Retinal pigment epithelial cell (primary cell): ENCODE results near the gene KLHL4.
"Not testable (repeated sequence)": the region's sequence is repeated elsewhere in the genome, so short reads cannot be mapped to it uniquely, and the experiment has no call there.

ENCODE experiments used
- DNase-seq: peaks from one replicate; pipeline ENCODE4 v3.0.0-alpha.2; 2010; ENCODE audit warnings: low read depth
- H3K4me3 ChIP-seq: 2 replicates; pipeline ENCODE4 v1.5.1; 2011; ENCODE audit warnings: mild to moderate bottlenecking, low read length, control low read depth, moderate library complexity
- TF ChIP-seq, protein P1 (sequence below): conservative IDR thresholded peaks from 2 replicates; pipeline ENCODE4 v1.5.1; 2011; ENCODE audit warnings: low read depth, low read length, control low read depth, inconsistent platforms

The KLHL4 gene, protein sequence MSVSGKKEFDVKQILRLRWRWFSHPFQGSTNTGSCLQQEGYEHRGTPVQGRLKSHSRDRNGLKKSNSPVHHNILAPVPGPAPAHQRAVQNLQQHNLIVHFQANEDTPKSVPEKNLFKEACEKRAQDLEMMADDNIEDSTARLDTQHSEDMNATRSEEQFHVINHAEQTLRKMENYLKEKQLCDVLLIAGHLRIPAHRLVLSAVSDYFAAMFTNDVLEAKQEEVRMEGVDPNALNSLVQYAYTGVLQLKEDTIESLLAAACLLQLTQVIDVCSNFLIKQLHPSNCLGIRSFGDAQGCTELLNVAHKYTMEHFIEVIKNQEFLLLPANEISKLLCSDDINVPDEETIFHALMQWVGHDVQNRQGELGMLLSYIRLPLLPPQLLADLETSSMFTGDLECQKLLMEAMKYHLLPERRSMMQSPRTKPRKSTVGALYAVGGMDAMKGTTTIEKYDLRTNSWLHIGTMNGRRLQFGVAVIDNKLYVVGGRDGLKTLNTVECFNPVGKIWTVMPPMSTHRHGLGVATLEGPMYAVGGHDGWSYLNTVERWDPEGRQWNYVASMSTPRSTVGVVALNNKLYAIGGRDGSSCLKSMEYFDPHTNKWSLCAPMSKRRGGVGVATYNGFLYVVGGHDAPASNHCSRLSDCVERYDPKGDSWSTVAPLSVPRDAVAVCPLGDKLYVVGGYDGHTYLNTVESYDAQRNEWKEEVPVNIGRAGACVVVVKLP

DNA sequence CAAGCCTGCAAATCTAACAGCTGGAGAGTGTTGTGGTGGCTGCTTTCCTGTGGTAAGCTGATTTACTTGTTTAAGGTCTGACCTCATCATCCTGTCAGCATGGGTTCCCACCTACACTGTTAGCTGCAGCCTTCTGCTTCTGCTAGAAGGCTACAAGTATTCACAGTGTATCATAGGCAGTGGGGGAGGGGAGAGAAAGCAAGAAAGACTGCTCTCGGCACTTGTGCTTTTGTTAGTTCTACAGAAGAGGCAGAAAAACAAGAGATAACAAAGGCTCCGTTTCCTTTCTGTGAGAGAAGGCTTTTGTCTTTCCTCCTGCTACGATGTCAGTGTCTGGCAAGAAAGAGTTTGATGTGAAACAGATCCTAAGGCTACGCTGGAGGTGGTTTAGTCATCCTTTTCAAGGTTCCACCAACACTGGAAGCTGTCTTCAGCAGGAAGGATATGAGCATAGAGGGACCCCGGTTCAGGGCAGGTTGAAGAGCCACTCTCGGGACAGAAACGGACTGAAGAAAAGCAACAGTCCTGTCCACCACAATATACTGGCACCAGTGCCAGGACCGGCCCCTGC, at the start of gene KLHL4:
Gene KLHL4, plus strand, starts transcription at position 232 of the 571 bp plus-strand sequence. Its CDS starts 92 bp downstream, at position 324.
- DNase-seq, result no peak
- TF ChIP-seq, protein P1, sequence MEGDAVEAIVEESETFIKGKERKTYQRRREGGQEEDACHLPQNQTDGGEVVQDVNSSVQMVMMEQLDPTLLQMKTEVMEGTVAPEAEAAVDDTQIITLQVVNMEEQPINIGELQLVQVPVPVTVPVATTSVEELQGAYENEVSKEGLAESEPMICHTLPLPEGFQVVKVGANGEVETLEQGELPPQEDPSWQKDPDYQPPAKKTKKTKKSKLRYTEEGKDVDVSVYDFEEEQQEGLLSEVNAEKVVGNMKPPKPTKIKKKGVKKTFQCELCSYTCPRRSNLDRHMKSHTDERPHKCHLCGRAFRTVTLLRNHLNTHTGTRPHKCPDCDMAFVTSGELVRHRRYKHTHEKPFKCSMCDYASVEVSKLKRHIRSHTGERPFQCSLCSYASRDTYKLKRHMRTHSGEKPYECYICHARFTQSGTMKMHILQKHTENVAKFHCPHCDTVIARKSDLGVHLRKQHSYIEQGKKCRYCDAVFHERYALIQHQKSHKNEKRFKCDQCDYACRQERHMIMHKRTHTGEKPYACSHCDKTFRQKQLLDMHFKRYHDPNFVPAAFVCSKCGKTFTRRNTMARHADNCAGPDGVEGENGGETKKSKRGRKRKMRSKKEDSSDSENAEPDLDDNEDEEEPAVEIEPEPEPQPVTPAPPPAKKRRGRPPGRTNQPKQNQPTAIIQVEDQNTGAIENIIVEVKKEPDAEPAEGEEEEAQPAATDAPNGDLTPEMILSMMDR, result no peak
- H3K4me3 ChIP-seq, result peak within 1 kb of the TSS; percentile 55

DNA sequence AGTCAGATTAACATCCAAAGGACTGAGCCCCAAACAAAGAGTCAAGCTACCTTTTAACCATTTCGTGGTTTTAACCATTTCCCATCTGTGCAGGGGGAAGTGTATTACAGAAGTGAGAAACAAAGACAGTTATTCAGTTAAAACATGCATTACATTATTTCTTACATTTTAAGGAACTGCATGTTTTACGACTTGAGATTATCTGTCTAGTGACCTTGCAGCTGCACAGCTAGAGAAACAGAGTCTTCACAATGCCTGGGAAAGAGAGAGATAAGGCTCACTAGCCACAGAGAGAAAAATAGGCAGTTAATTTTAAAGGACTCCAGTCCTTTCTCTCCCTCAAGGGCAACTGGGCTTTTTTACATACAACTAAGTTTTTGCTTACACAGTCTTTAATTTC, 48.7 kb upstream of the KLHL4 start:
- TF ChIP-seq, protein P1, result no peak
- no peak for DNase-seq

DNA sequence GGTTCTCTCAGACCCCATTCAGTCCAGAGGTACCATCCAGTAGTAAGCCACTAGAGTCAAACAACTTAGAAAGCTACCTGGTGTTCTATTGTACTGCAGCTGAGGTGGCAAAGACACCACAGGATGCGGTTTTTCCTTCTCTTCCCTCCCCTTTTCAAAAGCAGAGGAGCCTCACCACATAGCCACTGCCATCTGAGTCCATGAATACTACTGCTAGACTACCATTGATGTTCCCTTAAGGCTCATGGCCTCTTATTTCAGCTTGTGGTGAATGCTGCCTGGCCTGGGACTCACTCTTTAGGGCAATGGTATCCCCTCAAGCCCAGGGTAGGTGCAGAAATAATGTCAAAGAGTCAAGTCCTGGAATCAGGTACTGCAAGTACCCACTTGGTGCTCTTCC, 41.8 kb upstream of the KLHL4 start:
- TF ChIP-seq, protein P1, result no peak
- no peak for DNase-seq
- H3K4me3 ChIP-seq, result no peak overlapping the region

More for the DNA sequence above, 48.7 kb upstream of the KLHL4 start:
- no peak overlapping the region for H3K4me3 ChIP-seq

DNA sequence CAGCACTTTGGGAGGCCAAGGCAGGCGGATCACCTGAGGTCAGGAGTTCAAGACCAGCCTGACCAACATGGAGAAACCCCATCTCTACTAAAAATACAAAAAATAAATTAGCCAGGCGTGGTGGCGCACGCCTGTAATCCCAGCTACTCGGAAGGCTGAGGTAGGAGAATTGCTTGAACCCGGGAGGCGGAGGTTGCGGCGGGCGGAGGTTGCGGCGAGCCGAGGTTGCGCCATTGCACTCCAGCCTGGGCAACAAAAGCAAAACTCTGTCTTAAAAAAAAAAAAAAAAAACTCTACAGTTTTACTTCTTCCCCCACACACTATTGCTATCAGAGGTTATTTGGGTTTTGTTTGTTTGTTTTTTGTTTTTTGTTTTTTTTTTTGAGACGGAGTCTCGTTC, 38.9 kb upstream of the KLHL4 start:
- DNase-seq, H3K4me3 ChIP-seq: not testable (repeated sequence)

DNA sequence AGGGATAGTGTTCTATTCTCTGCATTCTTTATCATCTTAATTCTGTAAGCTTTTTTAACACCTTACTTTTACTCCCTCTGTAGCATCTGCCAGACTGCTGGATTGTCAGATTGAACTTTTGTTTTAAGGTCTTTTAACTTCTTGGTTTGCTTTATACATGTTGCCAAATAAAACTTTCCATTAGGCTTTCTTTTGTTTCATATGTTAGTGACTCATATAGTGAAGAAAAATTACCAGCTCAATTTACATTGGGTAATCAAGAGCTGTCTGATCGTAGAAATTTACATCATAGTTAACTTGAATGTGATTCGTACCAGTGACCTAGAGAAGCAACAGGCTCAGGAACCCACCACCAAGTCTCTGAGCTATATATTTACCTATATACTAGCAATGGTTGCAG, 28.5 kb upstream of the KLHL4 start:
- TF ChIP-seq, protein P1, result no peak
- no peak overlapping the region for H3K4me3 ChIP-seq
- no peak for DNase-seq

DNA sequence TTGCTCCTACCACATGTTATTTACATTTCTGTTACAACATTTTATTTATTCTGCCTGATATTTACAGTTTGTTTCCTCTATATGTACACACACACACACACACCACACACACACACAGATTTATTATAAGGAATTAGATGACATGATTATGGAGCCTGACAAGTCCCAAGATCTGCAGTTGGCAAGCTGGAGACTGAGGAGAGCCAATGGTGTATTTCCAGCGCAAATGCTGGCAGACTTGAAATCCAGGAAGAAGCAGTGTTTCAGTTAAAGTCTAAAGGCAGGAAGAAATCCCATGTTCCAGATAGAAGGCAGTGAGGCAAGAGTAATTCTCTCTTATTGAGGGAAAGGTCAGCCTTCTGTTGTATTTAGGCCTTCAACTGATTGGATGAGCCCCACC, 1.8 kb upstream of the KLHL4 start:
- no peak overlapping the region for H3K4me3 ChIP-seq
- TF ChIP-seq, protein P1, result no peak
- no peak for DNase-seq

DNA sequence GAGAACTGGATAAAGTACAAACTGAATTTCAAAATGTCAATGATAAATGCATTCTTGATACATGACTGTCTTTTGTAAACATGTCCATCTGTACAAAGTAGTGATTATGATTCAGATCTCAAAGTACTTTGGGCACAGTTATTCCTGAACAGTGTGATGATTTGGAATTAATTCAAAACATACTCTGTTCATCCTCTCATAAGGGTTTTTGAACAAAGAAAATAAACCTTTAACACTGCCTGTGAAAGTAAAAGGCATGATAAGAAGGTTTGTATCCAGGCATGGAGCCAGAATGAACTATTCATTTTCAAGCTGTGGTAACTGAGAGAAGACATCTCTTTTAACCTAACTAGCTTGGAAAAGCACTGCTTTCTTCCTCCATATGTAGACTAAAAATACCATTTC, 883 bp upstream of the KLHL4 start:
- TF ChIP-seq, protein P1, result no peak
- H3K4me3 ChIP-seq, result no peak overlapping the region
- no peak for DNase-seq
